H9 (cell line): ENCODE measurements around the gene CMYA5. TPM values are rescaled to one million over a fixed set of nuclear protein-coding genes. Genes with fewer than 3 reads are reported as not detected.

ENCODE experiments used
- DNase-seq: peaks from one replicate; pipeline ENCODE4 v3.0.0-alpha.2; 2017
- H2AFZ ChIP-seq: one replicate; pipeline ENCODE4 v1.6.1; 2013; ENCODE audit warnings: mild to moderate bottlenecking, low read length, control low read depth, moderate library complexity
- H2AK5ac ChIP-seq: 2 replicates; pipeline ENCODE4 v1.6.1; 2013; ENCODE audit warnings: low read length, control low read depth, mixed read lengths; ENCODE audit not compliant: insufficient read length
- H2BK120ac ChIP-seq: one replicate; pipeline ENCODE4 v1.6.1; 2013; ENCODE audit warnings: low read depth, mild to moderate bottlenecking, low read length, control low read depth, inconsistent platforms; ENCODE audit not compliant: poor library complexity, severe bottlenecking
- H2BK12ac ChIP-seq: 2 replicates; pipeline ENCODE4 v1.6.1; 2013; ENCODE audit warnings: low read length, control low read depth, mixed read lengths, low read depth; ENCODE audit not compliant: insufficient read length
- H2BK15ac ChIP-seq: 2 replicates; pipeline ENCODE4 v1.6.1; 2013; ENCODE audit warnings: low read depth, low read length, control low read depth
- H2BK20ac ChIP-seq: one replicate; pipeline ENCODE4 v1.6.1; 2013; ENCODE audit warnings: low read depth, mild to moderate bottlenecking, low read length, control low read depth, inconsistent platforms; ENCODE audit not compliant: poor library complexity, severe bottlenecking
- H2BK5ac ChIP-seq: 2 replicates; pipeline ENCODE4 v1.6.1; 2013; ENCODE audit warnings: low read length, control low read depth, mixed read lengths; ENCODE audit not compliant: insufficient read length
- H3K14ac ChIP-seq: 2 replicates; pipeline ENCODE4 v1.6.1; 2013; ENCODE audit warnings: low read length, control low read depth; ENCODE audit not compliant: insufficient read depth
- H3K18ac ChIP-seq: 2 replicates; pipeline ENCODE4 v1.6.1; 2013; ENCODE audit warnings: low read depth, mild to moderate bottlenecking, mixed read lengths, low read length, control low read depth; ENCODE audit not compliant: insufficient read length
- H3K23ac ChIP-seq: 2 replicates; pipeline ENCODE4 v1.6.1; 2013; ENCODE audit warnings: low read length, control low read depth, mixed read lengths, low read depth; ENCODE audit not compliant: insufficient read length
- H3K23me2 ChIP-seq: 2 replicates; pipeline ENCODE4 v1.6.1; 2013; ENCODE audit warnings: low read depth, mild to moderate bottlenecking, mixed read lengths, low read length, control low read depth; ENCODE audit not compliant: insufficient read length, poor library complexity, severe bottlenecking
- H3K27ac ChIP-seq: 2 replicates; pipeline ENCODE4 v1.5.1; 2013; ENCODE audit warnings: low read length, control low read depth, mixed read lengths, low read depth; ENCODE audit not compliant: insufficient read length
- H3K27me3 ChIP-seq: 2 replicates; pipeline ENCODE4 v1.6.1; 2013; ENCODE audit warnings: low read length, control low read depth, inconsistent platforms; ENCODE audit not compliant: insufficient read depth
- H3K4ac ChIP-seq: 2 replicates; pipeline ENCODE4 v1.6.1; 2013; ENCODE audit warnings: low read depth, mild to moderate bottlenecking, control low read depth, inconsistent platforms, low read length, moderate library complexity
- H3K4me1 ChIP-seq: 2 replicates; pipeline ENCODE4 v1.6.1; 2013; ENCODE audit warnings: low read length, control low read depth, inconsistent platforms; ENCODE audit not compliant: insufficient read depth
- H3K4me2 ChIP-seq: 2 replicates; pipeline ENCODE4 v1.6.1; 2013; ENCODE audit warnings: low read length, control low read depth, mixed read lengths; ENCODE audit not compliant: insufficient read length, insufficient read depth
- H3K56ac ChIP-seq: 2 replicates; pipeline ENCODE4 v1.6.1; 2013; ENCODE audit warnings: low read depth, mild to moderate bottlenecking, mixed read lengths, low read length, control low read depth; ENCODE audit not compliant: insufficient read length
- H3K79me1 ChIP-seq: 2 replicates; pipeline ENCODE4 v1.6.1; 2013; ENCODE audit warnings: low read depth, mild to moderate bottlenecking, moderate library complexity, low read length, control low read depth, inconsistent platforms; ENCODE audit not compliant: insufficient read depth, poor library complexity, severe bottlenecking
- H3K79me2 ChIP-seq: 2 replicates; pipeline ENCODE4 v1.6.1; 2013; ENCODE audit warnings: low read length, control low read depth, inconsistent platforms; ENCODE audit not compliant: insufficient read depth
- H3K9ac ChIP-seq: 2 replicates; pipeline ENCODE4 v1.6.1; 2013; ENCODE audit warnings: low read length, control low read depth, mixed read lengths; ENCODE audit not compliant: insufficient read length; ENCODE audit errors: extremely low read depth
- H3K9me3 ChIP-seq: one replicate; pipeline ENCODE4 v1.6.1; 2013; ENCODE audit warnings: low read depth, low read length, inconsistent platforms; ENCODE audit not compliant: control insufficient read depth
- H3T11ph ChIP-seq: one replicate; pipeline ENCODE4 v1.6.1; 2013; ENCODE audit warnings: mild to moderate bottlenecking, low read length, control low read depth, inconsistent platforms
- H4K20me1 ChIP-seq: one replicate; pipeline ENCODE4 v1.6.1; 2013; ENCODE audit not compliant: control insufficient read depth, insufficient read length, insufficient read depth
- H4K5ac ChIP-seq: 2 replicates; pipeline ENCODE4 v1.6.1; 2013; ENCODE audit warnings: low read depth, mild to moderate bottlenecking, mixed read lengths, low read length, control low read depth; ENCODE audit not compliant: insufficient read length
- H4K8ac ChIP-seq: replicated peaks from 2 replicates; pipeline ENCODE4 v1.6.1; 2013; ENCODE audit warnings: low read length, control low read depth, mixed read lengths, low read depth; ENCODE audit not compliant: insufficient read length
- H4K91ac ChIP-seq: 2 replicates; pipeline ENCODE4 v1.6.1; 2013; ENCODE audit warnings: low read depth, mild to moderate bottlenecking, moderate library complexity, mixed read lengths, low read length, control low read depth; ENCODE audit not compliant: insufficient read length
- H3K27ac Mint-ChIP-seq, 3 experiments: 2 replicates in 2 of 3; 3 replicates in 1 of 3; pipeline ENCODE4 v1.8.0; 2020 to 2021; ENCODE audit warnings: mixed read lengths in 3 of 3, mild to moderate bottlenecking in 1 of 3, moderate library complexity in 1 of 3
- H3K27me3 Mint-ChIP-seq: 2 replicates; pipeline ENCODE4 v1.8.0; 2021; ENCODE audit warnings: low read depth, mild to moderate bottlenecking, moderate library complexity, mixed read lengths
- H3K36me3 Mint-ChIP-seq, 3 experiments: 2 replicates in 2 of 3; 3 replicates in 1 of 3; pipeline ENCODE4 v1.8.0; 2020 to 2021; ENCODE audit warnings: low read depth in 3 of 3, mixed read lengths in 3 of 3; ENCODE audit not compliant: insufficient read depth in 1 of 3
- H3K4me1 Mint-ChIP-seq, 2 experiments: 2 replicates each; pipeline ENCODE4 v1.8.0; 2020; ENCODE audit warnings: mixed read lengths in 2 of 2
- H3K4me3 Mint-ChIP-seq, 2 experiments: 2 replicates in 1 of 2; 3 replicates in 1 of 2; pipeline ENCODE4 v1.8.0; 2020 to 2021; ENCODE audit warnings: mild to moderate bottlenecking in 2 of 2, mixed read lengths in 2 of 2, moderate library complexity in 1 of 2
- H3K9me3 Mint-ChIP-seq, 2 experiments: 2 replicates in 1 of 2; 3 replicates in 1 of 2; pipeline ENCODE4 v1.8.0; 2020; ENCODE audit warnings: mild to moderate bottlenecking in 2 of 2, mixed read lengths in 2 of 2, moderate library complexity in 1 of 2
- CTCF ChIP-seq: fragments of 200-600 bp; sonication (generic); conservative IDR thresholded peaks from 3 replicates; pipeline ENCODE4 v1.8.0; 2021; ENCODE audit warnings: antibody characterized with exemption, mild to moderate bottlenecking
- WGBS: extraction: QIAGEN DNeasy Blood & Tissue Kit; methylation state at CpG from one replicate; pipeline ENCODE4 v1.1.7; 2013; ENCODE audit warnings: missing lambda C conversion rate, low lambda C conversion rate, mixed read lengths; ENCODE audit not compliant: insufficient read length; ENCODE audit errors: extremely low coverage; 5-methylcytosine and 5-hydroxymethylcytosine counted together
- total RNA-seq: library from RNA; stranded (reverse); gene quantifications from 2 replicates; pipeline ENCODE4 v1.2.1, GENCODE V29; 2021

Gene CMYA5
- total RNA-seq, 1 experiment from 2014 or later, result 1.8 TPM

GRCh38 chr5:79687889-79688288 lies 1.7 kb upstream of the CMYA5 start:
- Histone ChIP-seq H3K79me1 (no peaks in the 10 kb centered on the region), H4K5ac (no peak overlapping the region), H3K56ac (no peak overlapping the region), H3T11ph (no peak overlapping the region), H3K18ac (no peak overlapping the region), H3K4me2 (no peak overlapping the region), H2BK15ac (no peak overlapping the region), H2BK120ac (no peak overlapping the region), H2BK5ac (no peak overlapping the region), H3K79me2 (no peaks in the 10 kb centered on the region), H3K27me3 (no peaks in the 10 kb centered on the region), H3K9ac (no peak overlapping the region), H4K20me1 (no peaks in the 10 kb centered on the region), H3K27ac (no peak overlapping the region), H3K14ac (no peak overlapping the region), H3K4ac (no peak overlapping the region), H3K4me1 (no peaks in the 10 kb centered on the region), H3K23ac (no peak overlapping the region), H4K8ac (no peak overlapping the region), H2AK5ac (no peak overlapping the region), H2AFZ (no peak overlapping the region), H3K9me3 (no peaks in the 10 kb centered on the region), H2BK20ac (no peak overlapping the region), H3K23me2 (peaks cover 12% of the 10 kb centered on the region), H4K91ac (no peak overlapping the region), H2BK12ac (no peak overlapping the region)
- Mint-ChIP-seq H3K4me1 (peaks cover 25 to 28% of the 10 kb centered on the region in 2 experiments), H3K4me3 (no peak overlapping the region), H3K27me3 (peaks cover 16% of the 10 kb centered on the region), H3K36me3 (peaks cover 10 to 21% (median 14%) of the 10 kb centered on the region in 3 experiments), H3K9me3 (peaks cover 0 to 8% of the 10 kb centered on the region in 2 experiments; a peak in 3 of 5 replicates), H3K27ac (no peak overlapping the region)
- DNase-seq, result no peak
- WGBS, result no CpG with 5 or more reads among the region's 1 CpG
- TF ChIP-seq CTCF, result no peak
